ENCODE data around the gene NPY2R. TPM values are rescaled to one million over a fixed set of nuclear protein-coding genes. Genes with fewer than 3 reads are reported as not detected.

Gene NPY2R, protein sequence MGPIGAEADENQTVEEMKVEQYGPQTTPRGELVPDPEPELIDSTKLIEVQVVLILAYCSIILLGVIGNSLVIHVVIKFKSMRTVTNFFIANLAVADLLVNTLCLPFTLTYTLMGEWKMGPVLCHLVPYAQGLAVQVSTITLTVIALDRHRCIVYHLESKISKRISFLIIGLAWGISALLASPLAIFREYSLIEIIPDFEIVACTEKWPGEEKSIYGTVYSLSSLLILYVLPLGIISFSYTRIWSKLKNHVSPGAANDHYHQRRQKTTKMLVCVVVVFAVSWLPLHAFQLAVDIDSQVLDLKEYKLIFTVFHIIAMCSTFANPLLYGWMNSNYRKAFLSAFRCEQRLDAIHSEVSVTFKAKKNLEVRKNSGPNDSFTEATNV
- not detected for total RNA-seq

DNA sequence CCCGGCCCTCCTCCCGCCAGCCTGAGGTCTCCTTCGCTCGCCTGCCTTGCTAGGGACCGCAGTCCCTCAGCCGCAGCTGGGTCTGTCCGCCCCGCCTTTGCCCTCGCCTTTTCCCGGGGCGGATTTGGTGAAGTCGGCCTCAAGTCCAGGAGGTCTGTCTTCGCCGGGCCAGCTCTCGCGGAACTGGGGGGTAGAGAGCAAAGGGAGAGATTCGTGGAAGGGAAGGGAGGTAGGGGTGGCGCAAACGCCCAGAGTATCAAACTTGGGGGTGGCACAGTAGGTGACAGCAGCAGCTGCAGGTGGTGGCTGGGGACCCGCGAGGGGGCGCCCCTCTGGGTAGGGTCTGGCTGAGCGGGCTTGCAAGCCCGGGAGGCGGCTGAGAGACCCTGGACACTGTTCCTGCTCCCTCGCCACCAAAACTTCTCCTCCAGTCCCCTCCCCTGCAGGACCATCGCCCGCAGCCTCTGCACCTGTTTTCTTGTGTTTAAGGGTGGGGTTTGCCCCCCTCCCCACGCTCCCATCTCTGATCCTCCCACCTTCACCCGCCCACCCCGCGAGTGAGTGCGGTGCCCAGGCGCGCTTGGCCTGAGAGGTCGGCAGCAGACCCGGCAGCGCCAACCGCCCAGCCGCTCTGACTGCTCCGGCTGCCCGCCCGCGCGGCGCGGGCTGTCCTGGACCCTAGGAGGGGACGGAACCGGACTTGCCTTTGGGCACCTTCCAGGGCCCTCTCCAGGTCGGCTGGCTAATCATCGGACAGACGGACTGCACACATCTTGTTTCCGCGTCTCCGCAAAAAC, at the start of gene NPY2R:
Gene NPY2R (plus strand): TSS at position 379 of the 797 bp plus-strand sequence. CDS start 5,304 bp downstream, outside the sequence.

Other genes with a start within 250 kb of the NPY2R start
- 1 to 10 TPM; 3.3 to 8.3 TPM for gene MAP9, start 168.3 kb downstream of the NPY2R start, total RNA-seq